GM23248 (cell line): Measurements from ENCODE around the gene DNMT1. TPM values are rescaled to one million over a fixed set of nuclear protein-coding genes. Genes with fewer than 3 reads are reported as not detected.

Experiments used
- DNase-seq: peaks from one replicate; pipeline ENCODE4 v3.0.0-alpha.2; 2015
- H2AFZ ChIP-seq: fragments of 200-600 bp; sonication (generic); 2 replicates; pipeline ENCODE4 v1.6.1; 2016; ENCODE audit warnings: antibody characterized with exemption
- H3F3A ChIP-seq: fragments of 200-600 bp; sonication (generic); 2 replicates; pipeline ENCODE4 v1.6.1; 2016; ENCODE audit warnings: mild to moderate bottlenecking, antibody characterized with exemption, mixed run types; ENCODE audit not compliant: insufficient read depth
- H3K27ac ChIP-seq: fragments of 200-600 bp; sonication (generic); 2 replicates; pipeline ENCODE4 v1.5.1; 2016; ENCODE audit warnings: mild to moderate bottlenecking
- H3K27me3 ChIP-seq: fragments of 200-600 bp; sonication (generic); replicated peaks from 2 replicates; pipeline ENCODE4 v1.6.1; 2016; ENCODE audit warnings: mild to moderate bottlenecking; ENCODE audit not compliant: insufficient read depth
- H3K36me3 ChIP-seq: fragments of 200-600 bp; sonication (generic); 2 replicates; pipeline ENCODE4 v1.6.1; 2016; ENCODE audit warnings: low read depth, mild to moderate bottlenecking
- H3K4me1 ChIP-seq: fragments of 200-600 bp; sonication (generic); 2 replicates; pipeline ENCODE4 v1.6.1; 2016; ENCODE audit warnings: mild to moderate bottlenecking; ENCODE audit not compliant: insufficient read depth
- H3K4me2 ChIP-seq: fragments of 200-600 bp; sonication (generic); one replicate; pipeline ENCODE4 v1.6.1; 2016; ENCODE audit warnings: mild to moderate bottlenecking; ENCODE audit not compliant: unreplicated experiment
- H3K4me3 ChIP-seq: fragments of 200-600 bp; sonication (generic); 2 replicates; pipeline ENCODE4 v1.5.1; 2016; ENCODE audit warnings: mild to moderate bottlenecking
- H3K79me2 ChIP-seq: fragments of 200-600 bp; sonication (generic); 2 replicates; pipeline ENCODE4 v1.6.1; 2016; ENCODE audit warnings: mild to moderate bottlenecking; ENCODE audit not compliant: insufficient read depth
- H3K9ac ChIP-seq: fragments of 200-600 bp; sonication (generic); 2 replicates; pipeline ENCODE4 v1.6.1; 2016; ENCODE audit warnings: mild to moderate bottlenecking
- H3K9me2 ChIP-seq: fragments of 200-600 bp; sonication (generic); 2 replicates; pipeline ENCODE4 v1.6.1; 2016; ENCODE audit warnings: mixed run types, mild to moderate bottlenecking, moderate library complexity; ENCODE audit not compliant: insufficient read depth
- H3K9me3 ChIP-seq: fragments of 200-600 bp; sonication (generic); one replicate; pipeline ENCODE4 v1.6.1; 2017; ENCODE audit warnings: low read depth
- H4K20me1 ChIP-seq: fragments of 200-600 bp; sonication (generic); 2 replicates; pipeline ENCODE4 v1.6.0; 2016; ENCODE audit not compliant: insufficient read depth
- EZH2 ChIP-seq: fragments of 200-600 bp; sonication (generic); IDR thresholded peaks from 2 replicates; pipeline ENCODE4 v1.6.1; 2018; ENCODE audit warnings: antibody characterized with exemption, mild to moderate bottlenecking; ENCODE audit not compliant: insufficient read depth, poor library complexity, severe bottlenecking
- EZH2phosphoT487 ChIP-seq: fragments of 200-600 bp; sonication (generic); IDR thresholded peaks from 2 replicates; pipeline ENCODE4 v1.6.1; 2018; ENCODE audit warnings: antibody characterized with exemption, moderate library complexity, mild to moderate bottlenecking, low read depth; ENCODE audit not compliant: insufficient read depth
- WGBS, 2 experiments: methylation state at CpG; one replicate each; pipeline ENCODE4 v1.1.6; 2015 to 2017; ENCODE audit warnings: low lambda C conversion rate in 2 of 2, low coverage in 1 of 2; ENCODE audit errors: missing lambda C conversion rate in 2 of 2; 5-methylcytosine and 5-hydroxymethylcytosine counted together
- in situ Hi-C: fragments of 300-500 bp; cut with MboI; formaldehyde crosslinking; loops from 2 replicates; pipeline ENCODE4 v1.15.0; 2020
- polyA plus RNA-seq: library from polyadenylated mRNA; unstranded; fragments of >200 nt; fragmentation: Nextera tagmentation; extraction: Ambion mirVana; gene quantifications from 2 replicates; pipeline ENCODE4 v1.2.1, GENCODE V29; 2016
- total RNA-seq: library from RNA; depleted of rRNA; stranded (reverse); fragments of >200 nt; shearing (Covaris generic); gene quantifications from 2 replicates; pipeline ENCODE4 v1.2.3, GENCODE V29; 2014

Gene DNMT1
- total and polyA plus RNA-seq, 2 experiments from 2014 or later: 57.5 to 101 TPM

DNA sequence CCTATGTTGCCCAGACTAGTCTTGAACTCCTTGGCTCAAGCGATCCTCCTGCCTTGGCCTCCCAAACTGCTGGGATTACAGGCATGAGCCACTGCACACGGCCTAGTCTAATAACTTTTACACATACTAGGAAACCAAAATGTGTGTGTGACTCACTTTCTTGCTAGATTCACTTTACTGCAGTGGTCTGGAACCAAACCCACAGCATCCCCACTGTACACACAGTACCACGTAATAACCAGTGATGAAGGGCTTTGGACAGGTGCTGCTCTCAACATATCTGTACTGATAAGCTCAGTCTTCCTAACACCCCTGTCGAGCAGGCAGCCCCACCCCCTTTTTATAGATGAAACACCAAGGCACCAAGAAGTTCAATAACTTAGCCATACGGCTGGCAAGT is 5.1 kb downstream of the DNMT1 start:
- Histone ChIP-seq H3K9me2 (no peaks in the 10 kb centered on the region), H4K20me1 (no peaks in the 10 kb centered on the region), H2AFZ (no peak overlapping the region), H3K4me2 (no peak overlapping the region), H3K27ac (no peak overlapping the region), H3K27me3 (no peaks in the 10 kb centered on the region), H3K4me3 (no peak overlapping the region), H3K36me3 (peaks cover 7% of the 10 kb centered on the region; the same call in 1 of the 2 replicates), H3K79me2 (peaks cover 98% of the 10 kb centered on the region), H3K9me3 (no peaks in the 10 kb centered on the region), H3K9ac (no peak overlapping the region), H3K4me1 (peaks cover 22% of the 10 kb centered on the region), H3F3A (peaks cover 35% of the 10 kb centered on the region)
- WGBS, 2 experiments: 63 to 68% methylated on average over 5 of the region's 5 CpGs
- TF ChIP-seq EZH2phosphoT487: no peak
- TF ChIP-seq EZH2: no peak
- peak; percentile 36 for DNase-seq
- in situ Hi-C loops: no loop called here

DNA sequence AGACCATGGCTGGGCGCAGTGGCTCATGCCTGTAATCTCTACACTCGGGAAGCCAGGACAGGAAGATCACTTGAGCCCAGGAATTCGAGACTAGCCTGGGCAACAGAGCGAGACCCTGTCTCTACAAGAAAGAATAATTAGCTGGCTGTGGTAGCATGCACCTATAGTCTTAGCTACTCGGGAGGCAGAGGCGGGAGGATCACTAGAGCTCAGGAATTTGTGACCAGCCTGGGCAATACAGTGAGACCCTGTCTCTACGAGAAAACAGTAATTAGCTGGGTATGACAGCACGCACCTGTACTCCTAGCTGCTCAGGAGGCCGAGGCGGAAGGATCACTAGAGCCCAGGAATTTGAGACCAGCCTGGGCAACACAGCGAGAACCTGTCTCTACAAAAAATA is 7.4 kb downstream of the DNMT1 start:
- peaks cover 13% of the 10 kb centered on the region for H3F3A ChIP-seq
- H2AFZ ChIP-seq: no peak overlapping the region
- H3K36me3 ChIP-seq: peaks cover 7% of the 10 kb centered on the region; the same call in 1 of the 2 replicates
- peaks cover 15% of the 10 kb centered on the region for H3K4me1 ChIP-seq
- no peaks in the 10 kb centered on the region for H4K20me1 ChIP-seq
- no peak overlapping the region for H3K27ac ChIP-seq
- no peak overlapping the region for H3K4me2 ChIP-seq
- no peak for TF ChIP-seq EZH2
- TF ChIP-seq EZH2phosphoT487: no peak
- no peak overlapping the region for H3K9ac ChIP-seq
- no peak overlapping the region for H3K4me3 ChIP-seq
- in situ Hi-C loops: no loop called here
- H3K9me3 ChIP-seq: no peaks in the 10 kb centered on the region
- no peaks in the 10 kb centered on the region for H3K27me3 ChIP-seq
- H3K79me2 ChIP-seq: peaks cover 100% of the 10 kb centered on the region
- 87 to 89% methylated on average over 11 of the region's 11 CpGs for WGBS, 2 experiments
- H3K9me2 ChIP-seq: no peaks in the 10 kb centered on the region
- no peak for DNase-seq

DNA sequence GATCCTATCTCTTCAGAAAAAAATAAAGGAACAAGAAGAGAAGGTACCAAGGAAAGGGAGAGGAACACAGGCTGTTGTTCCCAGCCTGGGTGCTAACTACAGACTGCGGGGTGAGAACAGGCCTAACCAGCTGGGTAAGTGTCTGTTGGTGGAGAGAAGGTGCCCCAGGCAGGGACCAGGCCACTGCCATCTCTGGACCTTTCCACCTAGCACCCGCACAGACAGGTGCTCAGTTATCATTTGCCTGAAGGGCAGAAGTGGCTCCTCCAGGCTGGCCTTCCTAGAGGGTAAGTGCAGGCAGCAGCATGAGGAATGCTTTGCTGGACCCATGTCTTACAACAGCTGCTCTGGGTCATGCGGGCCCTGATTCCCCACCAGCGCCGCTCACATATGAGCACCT is 10.1 kb downstream of the DNMT1 start:
- Histone ChIP-seq H3K4me1 (no peaks in the 10 kb centered on the region), H3K4me2 (no peak overlapping the region), H3F3A (0 out of 2 replicates have a peak, but pooled peaks cover 8% of the 10 kb centered on the region), H3K36me3 (peaks cover 28% of the 10 kb centered on the region), H3K4me3 (no peak overlapping the region), H2AFZ (no peak overlapping the region), H4K20me1 (no peaks in the 10 kb centered on the region), H3K9ac (no peak overlapping the region), H3K27me3 (no peaks in the 10 kb centered on the region), H3K9me3 (no peaks in the 10 kb centered on the region), H3K79me2 (peaks cover 98% of the 10 kb centered on the region), H3K9me2 (no peaks in the 10 kb centered on the region), H3K27ac (no peak overlapping the region)
- TF ChIP-seq EZH2phosphoT487 (no peak), EZH2 (no peak)
- in situ Hi-C loops: no loop called here
- no peak for DNase-seq
- 87 to 97% methylated on average over 5 of the region's 5 CpGs for WGBS, 2 experiments

GRCh38 chr19:10183926-10184325 is 10.8 kb downstream of the DNMT1 start:
- in situ Hi-C loops: no loop called here
- peaks cover 36% of the 10 kb centered on the region for H3K36me3 ChIP-seq
- H2AFZ ChIP-seq: no peak overlapping the region
- H3K9ac ChIP-seq: no peak overlapping the region
- no peak overlapping the region for H3K27ac ChIP-seq
- H3K4me2 ChIP-seq: no peak overlapping the region
- no peak for TF ChIP-seq EZH2phosphoT487
- H3K4me1 ChIP-seq: no peaks in the 10 kb centered on the region
- H3K9me3 ChIP-seq: no peaks in the 10 kb centered on the region
- H4K20me1 ChIP-seq: no peaks in the 10 kb centered on the region
- peaks cover 92% of the 10 kb centered on the region for H3K79me2 ChIP-seq
- H3K27me3 ChIP-seq: no peaks in the 10 kb centered on the region
- DNase-seq: no peak
- WGBS, 2 experiments: 96 to 97% methylated on average over 3 of the region's 3 CpGs
- no peaks in the 10 kb centered on the region for H3K9me2 ChIP-seq
- 0 out of 2 replicates have a peak, but pooled peaks cover 8% of the 10 kb centered on the region for H3F3A ChIP-seq
- no peak overlapping the region for H3K4me3 ChIP-seq

- 77 to 87% methylated on average over 10 of the region's 10 CpGs for WGBS, 2 experiments
- no peak overlapping the region for H3K27ac ChIP-seq
- peaks cover 87% of the 10 kb centered on the region for H3K79me2 ChIP-seq
- H3K9ac ChIP-seq: no peak overlapping the region
- H3F3A ChIP-seq: 0 out of 2 replicates have a peak, but pooled peaks cover 8% of the 10 kb centered on the region
- in situ Hi-C loops: no loop called here
- no peak overlapping the region for H3K4me2 ChIP-seq
- H4K20me1 ChIP-seq: no peaks in the 10 kb centered on the region
- no peaks in the 10 kb centered on the region for H3K27me3 ChIP-seq
- peaks cover 36% of the 10 kb centered on the region for H3K36me3 ChIP-seq
- no peak for TF ChIP-seq EZH2
- no peak for TF ChIP-seq EZH2phosphoT487
- H3K9me3 ChIP-seq: no peaks in the 10 kb centered on the region
- H3K9me2 ChIP-seq: no peaks in the 10 kb centered on the region
- H2AFZ ChIP-seq: no peak overlapping the region
- no peak for DNase-seq
- no peaks in the 10 kb centered on the region for H3K4me1 ChIP-seq
- no peak overlapping the region for H3K4me3 ChIP-seq
Measured at GRCh38 chr19:10182847-10183246, 11.9 kb downstream of the DNMT1 start.
